Ramos (cell line): ENCODE data around the gene TAF1B.

Experiments
- in situ Hi-C: fragments of 300-500 bp; cut with MboI; formaldehyde crosslinking; loops from one replicate; pipeline ENCODE4 v1.14.3; 2022; ENCODE audit warnings: low sequenced_read_pairs; ENCODE audit not compliant: unreplicated experiment

TAF1B gene

DNA sequence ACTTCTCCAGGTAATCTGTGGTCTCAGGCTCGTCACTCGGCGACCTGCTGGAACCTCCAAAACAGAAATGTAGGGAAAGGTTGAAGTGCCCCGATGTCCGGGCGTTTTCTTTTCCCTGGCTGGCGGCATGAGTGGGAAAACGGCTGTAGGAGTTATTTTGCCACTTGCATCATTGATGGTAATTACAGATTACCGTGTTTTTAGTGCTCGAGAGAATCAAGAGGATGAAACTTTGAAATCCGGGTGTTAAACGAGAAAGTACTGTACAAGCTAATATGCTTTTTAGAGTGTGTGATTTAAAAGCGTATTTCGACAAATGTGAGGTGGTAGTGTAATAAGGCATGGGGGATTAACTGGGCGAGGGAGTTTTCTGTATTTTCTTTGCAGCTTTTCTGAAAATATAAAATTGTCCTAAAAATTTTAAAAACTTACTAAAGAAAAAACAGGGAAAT lies 109.0 kb downstream of the TAF1B start:
- in situ Hi-C loops: no loop called here

DNA sequence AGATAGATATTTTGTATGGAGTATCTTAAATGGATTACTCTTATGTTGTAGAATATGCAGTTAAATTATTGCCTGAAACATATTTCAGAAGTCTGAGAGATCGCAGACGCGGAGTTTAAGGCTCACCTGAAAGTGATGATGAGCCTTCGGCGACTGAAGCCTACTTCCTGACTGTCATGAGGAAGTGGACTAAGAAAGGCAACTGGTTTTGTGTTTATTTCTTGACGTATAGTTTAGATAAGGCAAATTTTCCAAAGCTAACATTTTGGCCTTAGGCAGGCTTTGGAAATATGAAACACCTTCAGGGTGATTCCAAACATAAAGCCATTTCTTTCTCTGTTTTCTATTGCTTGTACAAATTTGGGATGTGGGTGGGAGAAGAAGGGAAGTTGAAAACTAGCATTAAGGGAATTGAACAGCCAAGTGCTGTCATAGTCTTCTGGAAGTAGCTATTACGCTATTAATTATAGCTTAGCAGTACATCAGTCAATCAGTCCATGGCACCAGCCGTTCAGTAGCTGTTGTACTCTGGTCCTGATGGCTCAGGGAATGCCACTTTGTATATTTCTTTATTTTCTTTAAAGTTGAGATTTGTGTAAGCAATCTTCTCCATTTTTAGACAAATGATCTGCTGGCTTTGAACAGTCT lies 109.7 kb downstream of the TAF1B start:
- in situ Hi-C loops: no loop called here

GRCh38 chr2:9954136-9954535 lies 110.9 kb downstream of the TAF1B start:
- in situ Hi-C loops: no loop called here

DNA sequence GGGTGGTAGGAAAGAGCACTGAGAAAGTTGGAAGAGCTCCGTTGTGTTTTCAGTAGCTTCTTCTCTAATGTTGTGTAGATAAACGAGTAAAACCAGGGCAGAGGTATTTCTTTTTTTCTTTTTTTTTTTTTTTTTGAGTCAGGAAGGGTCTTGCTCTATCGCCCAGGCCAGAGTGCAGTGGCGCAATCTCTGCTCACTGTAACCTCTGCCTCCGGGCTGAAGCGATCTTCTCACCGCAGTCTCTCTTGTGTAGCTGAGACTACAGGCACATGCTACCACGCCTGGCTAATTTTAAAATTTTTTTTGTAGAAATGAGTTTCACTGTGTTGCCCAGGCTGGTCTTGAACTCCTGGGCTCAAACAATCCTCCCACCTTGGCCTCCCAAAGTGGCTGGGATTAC lies 114.8 kb downstream of the TAF1B start:
- in situ Hi-C loops: no loop called here

GRCh38 chr2:9959262-9959661 lies 116.0 kb downstream of the TAF1B start:
- in situ Hi-C loops: no loop called here

DNA sequence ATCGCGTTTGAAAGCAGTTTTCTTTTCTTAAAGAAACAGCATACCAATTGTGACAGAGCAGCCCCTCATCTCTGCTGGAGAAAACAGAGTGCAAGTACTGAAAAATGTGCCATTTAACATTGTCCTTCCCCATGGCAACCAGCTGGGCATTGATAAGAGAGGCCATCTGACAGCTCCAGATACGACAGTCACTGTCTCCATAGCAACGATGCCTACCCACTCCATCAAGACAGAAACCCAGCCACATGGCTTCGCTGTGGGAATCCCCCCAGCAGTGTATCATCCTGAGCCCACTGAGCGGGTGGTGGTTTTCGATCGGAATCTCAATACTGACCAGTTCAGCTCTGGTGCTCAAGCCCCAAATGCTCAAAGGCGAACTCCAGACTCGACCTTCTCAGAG lies 117.7 kb downstream of the TAF1B start:
- in situ Hi-C loops: no loop called here

DNA sequence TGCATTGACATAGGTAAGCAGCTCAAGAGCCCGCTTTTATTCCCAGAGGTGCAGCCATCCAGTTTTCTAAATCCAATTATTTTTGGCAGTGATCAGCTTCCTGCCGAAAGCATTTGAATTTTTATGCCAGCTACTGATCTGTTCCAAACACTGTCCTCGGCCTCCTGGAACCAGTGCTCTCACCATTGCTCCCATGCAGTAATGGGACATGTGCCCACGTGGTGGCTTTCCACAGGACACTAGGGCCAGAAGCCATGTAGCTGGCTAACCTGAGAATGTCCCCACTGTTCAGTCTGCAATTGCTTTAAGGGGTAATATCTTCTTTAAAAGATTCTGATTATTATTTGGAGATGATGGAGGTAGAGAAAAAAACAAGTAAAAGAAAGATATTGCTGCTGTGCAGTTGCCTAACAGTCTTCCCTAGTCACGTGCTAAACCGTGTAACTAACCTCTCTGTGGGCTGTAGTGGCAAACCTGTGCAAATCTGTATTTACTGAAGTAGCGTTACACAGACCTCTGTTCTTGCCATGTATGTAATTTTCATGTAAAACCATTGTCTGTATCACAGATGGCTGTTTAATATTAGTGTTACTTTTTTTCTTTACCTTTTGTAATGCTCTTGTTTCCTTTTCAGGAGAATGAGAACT lies 121.2 kb downstream of the TAF1B start:
- in situ Hi-C loops: no loop called here

DNA sequence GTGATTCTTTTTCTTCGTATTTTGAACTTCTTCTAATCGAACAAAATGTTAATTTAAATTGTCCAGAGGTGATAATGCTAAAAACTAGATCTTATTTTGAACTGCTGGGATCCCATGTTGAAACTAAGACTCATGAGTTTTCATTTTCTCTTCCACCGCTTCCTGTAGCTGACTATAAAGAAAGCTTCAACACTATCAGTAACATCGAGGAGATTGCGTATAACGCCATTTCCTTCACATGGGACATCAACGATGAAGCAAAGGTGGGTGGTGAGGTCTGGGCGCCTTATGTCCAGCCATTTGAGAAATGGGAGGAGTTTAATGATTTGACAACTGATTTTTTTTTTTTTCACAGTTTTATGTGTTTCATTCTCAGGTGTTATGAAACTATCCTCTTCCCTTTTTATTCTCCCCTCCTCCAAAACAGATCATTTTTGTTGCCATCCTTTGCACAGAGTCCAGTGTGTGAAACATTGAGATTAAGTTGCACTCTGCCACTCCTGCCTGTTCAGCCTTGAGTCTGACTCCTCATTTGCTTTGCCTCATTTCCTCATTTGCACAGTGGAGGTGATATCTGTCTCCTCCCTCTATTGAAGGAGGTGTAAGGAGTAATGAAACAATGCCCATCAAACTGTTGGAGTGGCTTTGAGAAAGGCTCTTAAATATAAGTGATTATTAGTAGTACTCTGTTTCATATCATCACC lies 122.0 kb downstream of the TAF1B start:
- in situ Hi-C loops: no loop called here

- in situ Hi-C loops: no loop called here
Measured at GRCh38 chr2:9966491-9967022, 123.3 kb downstream of the TAF1B start.

GRCh38 chr2:9967053-9967775 lies 123.9 kb downstream of the TAF1B start:
- in situ Hi-C loops: no loop called here

DNA sequence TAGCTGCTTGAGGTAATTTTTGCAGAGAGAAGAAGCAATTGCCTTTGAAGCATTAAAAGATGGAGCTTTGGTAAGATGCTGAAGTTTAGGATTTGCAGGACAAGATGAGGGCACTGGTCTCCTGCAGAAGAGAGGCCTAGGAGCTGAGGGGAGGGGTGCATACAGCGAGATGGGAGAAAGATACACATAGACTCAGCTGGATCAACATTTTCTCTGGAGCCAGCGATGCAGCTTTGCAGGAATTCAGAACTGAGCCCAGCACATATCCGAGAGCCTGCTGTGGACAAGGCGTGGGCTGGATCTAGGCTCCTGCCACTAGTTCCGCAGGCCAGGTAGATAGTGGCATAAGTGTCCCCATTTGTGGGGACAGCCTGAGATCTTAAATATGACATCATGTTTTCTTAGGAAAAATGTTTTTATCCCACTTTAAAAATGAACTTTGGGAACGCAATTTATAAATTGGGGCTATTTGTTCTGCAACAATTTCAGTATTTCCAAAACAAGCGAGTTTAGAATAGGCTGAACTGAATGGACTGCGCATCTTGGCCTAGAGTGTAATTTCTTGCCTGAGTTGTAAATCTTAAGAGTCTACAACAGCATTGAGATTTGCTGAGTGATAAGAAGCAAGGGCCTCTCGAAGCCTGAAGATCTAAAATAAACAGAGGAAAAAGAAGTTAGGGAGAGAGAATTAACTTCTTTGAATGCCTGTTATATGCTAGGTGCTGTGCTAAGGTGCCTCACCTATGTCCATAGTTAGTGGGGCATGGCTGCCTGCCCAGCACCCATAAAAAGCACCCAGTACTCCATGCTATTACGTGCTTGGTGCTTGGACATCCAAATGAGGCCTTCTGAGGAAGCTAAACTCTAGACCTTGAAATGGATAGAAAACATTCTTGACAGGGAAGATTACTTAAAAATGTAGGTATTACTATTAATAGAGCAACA lies 125.6 kb downstream of the TAF1B start:
- in situ Hi-C loops: no loop called here

- in situ Hi-C loops: no loop called here
Measured at GRCh38 chr2:9970200-9971044, 127.1 kb downstream of the TAF1B start.

DNA sequence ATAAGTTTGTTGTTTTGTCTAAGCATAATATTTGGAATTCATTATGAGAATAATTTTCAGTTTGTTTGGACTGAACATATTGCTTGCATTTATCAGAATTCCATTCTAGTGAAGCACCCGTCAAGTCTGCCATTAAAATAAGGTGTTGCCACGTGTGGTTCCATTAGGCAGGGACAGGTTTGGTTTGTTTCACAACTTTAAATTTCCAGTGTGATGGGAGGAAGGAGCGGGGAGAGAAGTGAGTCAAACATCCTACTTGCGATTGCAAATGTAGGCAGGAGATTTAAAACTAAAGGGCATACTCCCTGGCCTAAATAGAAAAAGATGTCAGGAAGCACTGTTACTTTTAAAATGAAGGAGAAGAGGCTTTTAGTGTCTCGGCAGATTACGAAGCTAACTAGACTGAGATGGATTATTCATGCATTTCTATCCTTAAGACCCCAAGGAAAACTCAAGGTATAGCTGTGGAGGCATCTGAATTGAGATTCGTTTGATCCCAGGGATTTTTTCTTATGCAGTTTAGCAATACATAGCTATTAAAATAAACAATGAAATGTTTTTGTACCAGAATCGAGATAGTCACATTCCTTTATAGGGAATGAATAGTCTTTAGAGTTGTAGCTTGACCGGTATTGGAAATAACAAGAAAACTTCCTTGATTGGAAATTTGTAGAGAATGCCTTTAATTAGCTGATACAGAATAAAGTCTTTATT lies 128.0 kb downstream of the TAF1B start:
- in situ Hi-C loops: no loop called here

DNA sequence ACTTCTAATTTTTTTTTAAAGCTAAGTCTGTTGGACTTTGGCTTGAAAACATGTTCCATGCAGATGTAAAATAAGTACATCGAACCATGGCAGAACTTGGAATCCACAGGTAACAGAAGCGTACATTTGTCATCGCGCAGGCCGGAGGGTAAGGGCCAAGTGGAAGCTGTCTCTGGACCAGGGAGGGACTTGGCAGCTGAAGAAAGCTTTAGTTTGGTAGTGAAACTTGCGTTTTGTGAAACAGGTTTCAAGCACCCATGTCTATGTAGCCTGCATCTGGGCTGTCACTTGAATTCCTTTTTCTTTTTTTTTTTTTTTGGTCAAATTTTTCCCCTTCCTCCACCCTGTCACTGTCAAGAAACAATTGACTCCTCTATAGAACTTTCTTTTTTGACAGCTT lies 128.6 kb downstream of the TAF1B start:
- in situ Hi-C loops: no loop called here

DNA sequence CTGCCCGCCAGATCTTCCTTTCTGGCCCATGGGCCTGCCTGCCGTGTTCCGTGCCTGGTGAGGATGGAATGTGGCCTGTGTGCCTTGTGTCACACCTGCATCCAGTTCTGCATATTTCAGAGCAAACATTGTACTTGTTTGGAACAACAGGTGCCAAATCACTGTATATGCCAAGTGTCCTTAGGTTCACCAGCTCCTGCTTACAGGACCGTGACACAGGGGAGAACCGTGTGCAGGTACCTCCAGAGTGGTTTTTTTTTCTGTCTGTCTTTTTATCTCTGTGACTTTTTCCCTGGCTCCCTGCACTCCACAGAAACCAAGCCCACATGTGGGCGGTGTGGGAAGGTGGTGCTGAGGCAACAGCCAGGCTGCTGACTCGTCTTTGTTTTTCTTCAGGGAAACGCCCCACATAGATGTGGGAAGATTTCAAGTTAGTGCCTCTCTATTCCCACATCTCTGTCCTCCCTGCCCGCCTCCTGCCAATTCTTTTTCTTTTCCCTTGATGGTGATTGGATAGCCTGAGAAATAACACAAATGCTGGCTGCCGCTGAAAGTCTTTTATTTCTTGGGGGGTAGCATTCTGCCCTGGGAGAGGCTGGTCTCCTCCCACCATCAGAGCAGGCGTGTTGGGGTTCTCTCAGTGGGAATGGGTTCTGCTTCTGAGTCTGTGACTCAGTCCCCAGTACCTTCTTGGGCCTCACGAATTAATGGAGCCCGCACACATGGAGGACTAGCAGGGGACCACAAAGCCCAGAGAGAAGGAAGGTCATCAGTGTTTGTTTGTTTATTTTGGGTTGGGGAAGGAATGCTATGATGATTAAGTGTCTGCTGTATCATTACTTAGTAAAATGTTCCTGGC lies 129.6 kb downstream of the TAF1B start:
- in situ Hi-C loops: no loop called here

DNA sequence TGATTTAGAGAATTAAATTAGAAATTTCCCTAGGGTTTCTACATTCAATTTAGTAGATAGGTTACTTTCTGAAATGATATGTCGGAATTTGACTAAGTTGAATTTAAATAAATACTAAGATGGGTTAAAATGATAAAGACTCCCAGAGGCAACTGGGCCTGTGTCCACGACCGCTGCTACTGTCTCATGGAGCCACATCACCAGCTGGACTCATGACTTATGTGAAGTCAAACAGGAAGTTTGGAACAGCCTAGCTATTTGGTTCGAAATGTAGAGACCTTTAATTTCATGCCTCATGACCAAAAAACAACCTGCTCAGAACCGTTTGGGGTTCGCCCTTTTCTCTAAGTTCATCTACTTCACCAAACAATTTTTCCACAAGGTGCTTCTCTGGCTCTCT lies 130.4 kb downstream of the TAF1B start:
- in situ Hi-C loops: no loop called here

DNA sequence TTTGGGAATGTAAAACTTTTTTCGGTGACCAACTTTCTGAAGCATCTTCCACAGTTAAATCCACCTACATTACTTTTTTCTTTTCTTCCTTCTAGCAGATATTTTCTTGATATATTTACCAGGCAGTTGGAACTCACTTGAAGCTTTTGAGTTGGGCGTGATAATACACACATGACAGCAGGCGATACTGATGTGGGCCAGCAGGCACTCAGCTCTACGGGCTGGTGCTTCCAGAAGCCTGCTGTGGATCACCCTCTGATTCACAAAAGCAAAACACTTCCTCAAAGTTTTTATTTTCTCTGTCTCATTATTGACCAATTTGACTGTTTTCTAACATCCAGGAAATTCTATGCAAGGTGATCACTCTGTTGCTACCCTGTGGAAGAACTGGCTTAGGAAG lies 131.1 kb downstream of the TAF1B start:
- in situ Hi-C loops: no loop called here
